ENCODE measurements around the gene RAD21L1.
"Not testable (repeated sequence)": the region's sequence is repeated elsewhere in the genome, so short reads cannot be mapped to it uniquely, and the experiment has no call there.

The RAD21L1 gene

GRCh38 chr20:1202762-1203504 lies 22.9 kb upstream of the RAD21L1 start, which contains the start of gene C20orf202:
TSS of gene C20orf202 (plus strand) at chr20:1203454. CDS start at chr20:1203586, 132 bp downstream.
- DNase-seq: no peak

GRCh38 chr20:1203630-1204029 lies 22.2 kb upstream of the RAD21L1 start:
- DNase-seq: no peak

GRCh38 chr20:1204113-1204512 lies 21.7 kb upstream of the RAD21L1 start:
- no peak for DNase-seq

GRCh38 chr20:1204576-1204975 lies 21.3 kb upstream of the RAD21L1 start:
- no peak for DNase-seq

GRCh38 chr20:1205802-1206201 lies 20.0 kb upstream of the RAD21L1 start:
- DNase-seq: no peak

- DNase-seq: no peak
Measured at GRCh38 chr20:1206366-1207148, 19.3 kb upstream of the RAD21L1 start.

- DNase-seq: no peak
Measured at GRCh38 chr20:1207293-1207878, 18.5 kb upstream of the RAD21L1 start.

GRCh38 chr20:1209447-1210387 lies 16.1 kb upstream of the RAD21L1 start:
- DNase-seq: no peak

- no peak for DNase-seq
Measured at GRCh38 chr20:1210501-1210900, 15.3 kb upstream of the RAD21L1 start.

- DNase-seq: no peak
Measured at GRCh38 chr20:1212023-1212422, 13.8 kb upstream of the RAD21L1 start.

GRCh38 chr20:1212607-1213396 lies 13.0 kb upstream of the RAD21L1 start:
- DNase-seq: peak; percentile 36

GRCh38 chr20:1214838-1215261 lies 11.0 kb upstream of the RAD21L1 start:
- no peak for DNase-seq

- no peak for DNase-seq
Measured at GRCh38 chr20:1215386-1216170, 10.3 kb upstream of the RAD21L1 start.

- DNase-seq: not testable (repeated sequence)
Measured at GRCh38 chr20:1216527-1217427, 9.1 kb upstream of the RAD21L1 start.

GRCh38 chr20:1222750-1223149 lies 3.1 kb upstream of the RAD21L1 start:
- not testable (repeated sequence) for DNase-seq

- DNase-seq: no peak
Measured at GRCh38 chr20:1224205-1224890, 1.5 kb upstream of the RAD21L1 start.

GRCh38 chr20:1225263-1225782 lies 521 bp upstream of the RAD21L1 start:
- DNase-seq: no peak

- DNase-seq: no peak
Measured at GRCh38 chr20:1229541-1229940, 3.7 kb downstream of the RAD21L1 start.
